Liver (tissue), 3 donors: Measurements from ENCODE around the gene ZNF254.

Source experiments
- EGR1 ChIP-seq, 2 donors: IDR thresholded peaks; 2 replicates each; pipeline ENCODE4 v1.6.1; 2016 to 2018; ENCODE audit warnings: antibody characterized with exemption in 2 of 2, low read depth in 2 of 2
- FOXA1 ChIP-seq: IDR thresholded peaks from 2 replicates; pipeline ENCODE4 v1.6.1; 2016; ENCODE audit warnings: antibody characterized with exemption
- JUND ChIP-seq, 2 donors: IDR thresholded peaks; 2 replicates each; pipeline ENCODE4 v1.6.1; 2016; ENCODE audit warnings: antibody characterized with exemption in 2 of 2
- MAX ChIP-seq: IDR thresholded peaks from 2 replicates; pipeline ENCODE4 v1.6.1; 2016; ENCODE audit warnings: antibody characterized with exemption
- NR2F2 ChIP-seq: IDR thresholded peaks from 2 replicates; pipeline ENCODE4 v1.6.1; 2016; ENCODE audit warnings: antibody characterized with exemption
- TAF1 ChIP-seq: conservative IDR thresholded peaks from 2 replicates; pipeline ENCODE4 v1.6.1; 2016; ENCODE audit warnings: antibody characterized with exemption, mild to moderate bottlenecking
- YY1 ChIP-seq: IDR thresholded peaks from 2 replicates; pipeline ENCODE4 v1.6.1; 2016; ENCODE audit warnings: antibody characterized with exemption, mild to moderate bottlenecking
- TF ChIP-seq, protein P1 (sequence below): IDR thresholded peaks from 2 replicates; pipeline ENCODE4 v1.6.1; 2016; ENCODE audit warnings: antibody characterized with exemption, mild to moderate bottlenecking
- TF ChIP-seq, protein P2 (sequence below): fragments of 150-350 bp; IDR thresholded peaks from 2 replicates; pipeline ENCODE4 v1.5.1; 2017; ENCODE audit warnings: improper control_type of control experiment, low read depth, low read length; ENCODE audit not compliant: missing input control
- TF ChIP-seq, protein P3 (sequence below): IDR thresholded peaks from 2 replicates; pipeline ENCODE4 v1.6.1; 2016; ENCODE audit warnings: antibody characterized with exemption
- donor health status: healthy.
- donor health status: healthy.

GRCh38 chr19:24049537-24049936, 37.5 kb upstream of the ZNF254 start:
- TF ChIP-seq TAF1 (no peak), EGR1 (IDR thresholded peaks at IDR 0.05; ENCODE audit: low read depth in 2 of 2) (no peak), MAX (no peak), FOXA1 (no peak), YY1 (no peak), NR2F2 (no peak), JUND (IDR thresholded peaks at IDR 0.05) (no peak)
- TF ChIP-seq, protein P1, sequence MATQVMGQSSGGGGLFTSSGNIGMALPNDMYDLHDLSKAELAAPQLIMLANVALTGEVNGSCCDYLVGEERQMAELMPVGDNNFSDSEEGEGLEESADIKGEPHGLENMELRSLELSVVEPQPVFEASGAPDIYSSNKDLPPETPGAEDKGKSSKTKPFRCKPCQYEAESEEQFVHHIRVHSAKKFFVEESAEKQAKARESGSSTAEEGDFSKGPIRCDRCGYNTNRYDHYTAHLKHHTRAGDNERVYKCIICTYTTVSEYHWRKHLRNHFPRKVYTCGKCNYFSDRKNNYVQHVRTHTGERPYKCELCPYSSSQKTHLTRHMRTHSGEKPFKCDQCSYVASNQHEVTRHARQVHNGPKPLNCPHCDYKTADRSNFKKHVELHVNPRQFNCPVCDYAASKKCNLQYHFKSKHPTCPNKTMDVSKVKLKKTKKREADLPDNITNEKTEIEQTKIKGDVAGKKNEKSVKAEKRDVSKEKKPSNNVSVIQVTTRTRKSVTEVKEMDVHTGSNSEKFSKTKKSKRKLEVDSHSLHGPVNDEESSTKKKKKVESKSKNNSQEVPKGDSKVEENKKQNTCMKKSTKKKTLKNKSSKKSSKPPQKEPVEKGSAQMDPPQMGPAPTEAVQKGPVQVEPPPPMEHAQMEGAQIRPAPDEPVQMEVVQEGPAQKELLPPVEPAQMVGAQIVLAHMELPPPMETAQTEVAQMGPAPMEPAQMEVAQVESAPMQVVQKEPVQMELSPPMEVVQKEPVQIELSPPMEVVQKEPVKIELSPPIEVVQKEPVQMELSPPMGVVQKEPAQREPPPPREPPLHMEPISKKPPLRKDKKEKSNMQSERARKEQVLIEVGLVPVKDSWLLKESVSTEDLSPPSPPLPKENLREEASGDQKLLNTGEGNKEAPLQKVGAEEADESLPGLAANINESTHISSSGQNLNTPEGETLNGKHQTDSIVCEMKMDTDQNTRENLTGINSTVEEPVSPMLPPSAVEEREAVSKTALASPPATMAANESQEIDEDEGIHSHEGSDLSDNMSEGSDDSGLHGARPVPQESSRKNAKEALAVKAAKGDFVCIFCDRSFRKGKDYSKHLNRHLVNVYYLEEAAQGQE, result no peak
- TF ChIP-seq, protein P2, sequence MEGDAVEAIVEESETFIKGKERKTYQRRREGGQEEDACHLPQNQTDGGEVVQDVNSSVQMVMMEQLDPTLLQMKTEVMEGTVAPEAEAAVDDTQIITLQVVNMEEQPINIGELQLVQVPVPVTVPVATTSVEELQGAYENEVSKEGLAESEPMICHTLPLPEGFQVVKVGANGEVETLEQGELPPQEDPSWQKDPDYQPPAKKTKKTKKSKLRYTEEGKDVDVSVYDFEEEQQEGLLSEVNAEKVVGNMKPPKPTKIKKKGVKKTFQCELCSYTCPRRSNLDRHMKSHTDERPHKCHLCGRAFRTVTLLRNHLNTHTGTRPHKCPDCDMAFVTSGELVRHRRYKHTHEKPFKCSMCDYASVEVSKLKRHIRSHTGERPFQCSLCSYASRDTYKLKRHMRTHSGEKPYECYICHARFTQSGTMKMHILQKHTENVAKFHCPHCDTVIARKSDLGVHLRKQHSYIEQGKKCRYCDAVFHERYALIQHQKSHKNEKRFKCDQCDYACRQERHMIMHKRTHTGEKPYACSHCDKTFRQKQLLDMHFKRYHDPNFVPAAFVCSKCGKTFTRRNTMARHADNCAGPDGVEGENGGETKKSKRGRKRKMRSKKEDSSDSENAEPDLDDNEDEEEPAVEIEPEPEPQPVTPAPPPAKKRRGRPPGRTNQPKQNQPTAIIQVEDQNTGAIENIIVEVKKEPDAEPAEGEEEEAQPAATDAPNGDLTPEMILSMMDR, result no peak
- TF ChIP-seq, protein P3, sequence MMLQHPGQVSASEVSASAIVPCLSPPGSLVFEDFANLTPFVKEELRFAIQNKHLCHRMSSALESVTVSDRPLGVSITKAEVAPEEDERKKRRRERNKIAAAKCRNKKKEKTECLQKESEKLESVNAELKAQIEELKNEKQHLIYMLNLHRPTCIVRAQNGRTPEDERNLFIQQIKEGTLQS, result no peak
